ENCODE data around the gene RECK.
"Not testable (repeated sequence)": the region's sequence is repeated elsewhere in the genome, so short reads cannot be mapped to it uniquely, and the experiment has no call there.

Gene RECK

GRCh38 chr9:35993976-35994720 is 42.6 kb upstream of the RECK start:
- no peaks in the 10 kb centered on the region for H3F3A ChIP-seq (ENCODE audit: control insufficient read depth, insufficient read depth)
- no peaks in the 10 kb centered on the region for H3K36me3 ChIP-seq (ENCODE audit: control insufficient read depth, low read length)
- H3K4me3 ChIP-seq (ENCODE audit: low read length), result no peak overlapping the region
- no peak overlapping the region for H3K4me2 ChIP-seq (ENCODE audit: low read length)
- no peak overlapping the region for H3K27ac ChIP-seq (ENCODE audit: low read depth, low read length)
- peaks cover 28% of the 10 kb centered on the region for H3K27me3 ChIP-seq (ENCODE audit: control insufficient read depth, low read length)
- H3K9me3 ChIP-seq (ENCODE audit: control insufficient read depth, insufficient read depth, low read length), result no peaks in the 10 kb centered on the region
- no peaks in the 10 kb centered on the region for H4K20me1 ChIP-seq (ENCODE audit: control insufficient read depth, insufficient read depth, low read depth, low read length)
- no peaks in the 10 kb centered on the region for H3K79me2 ChIP-seq (ENCODE audit: control insufficient read depth, low read length)
- TF ChIP-seq EZH2phosphoT487 (IDR thresholded peaks at IDR 0.05; ENCODE audit: borderline replicate concordance, low read length), result no peak
- TF ChIP-seq, protein P1, sequence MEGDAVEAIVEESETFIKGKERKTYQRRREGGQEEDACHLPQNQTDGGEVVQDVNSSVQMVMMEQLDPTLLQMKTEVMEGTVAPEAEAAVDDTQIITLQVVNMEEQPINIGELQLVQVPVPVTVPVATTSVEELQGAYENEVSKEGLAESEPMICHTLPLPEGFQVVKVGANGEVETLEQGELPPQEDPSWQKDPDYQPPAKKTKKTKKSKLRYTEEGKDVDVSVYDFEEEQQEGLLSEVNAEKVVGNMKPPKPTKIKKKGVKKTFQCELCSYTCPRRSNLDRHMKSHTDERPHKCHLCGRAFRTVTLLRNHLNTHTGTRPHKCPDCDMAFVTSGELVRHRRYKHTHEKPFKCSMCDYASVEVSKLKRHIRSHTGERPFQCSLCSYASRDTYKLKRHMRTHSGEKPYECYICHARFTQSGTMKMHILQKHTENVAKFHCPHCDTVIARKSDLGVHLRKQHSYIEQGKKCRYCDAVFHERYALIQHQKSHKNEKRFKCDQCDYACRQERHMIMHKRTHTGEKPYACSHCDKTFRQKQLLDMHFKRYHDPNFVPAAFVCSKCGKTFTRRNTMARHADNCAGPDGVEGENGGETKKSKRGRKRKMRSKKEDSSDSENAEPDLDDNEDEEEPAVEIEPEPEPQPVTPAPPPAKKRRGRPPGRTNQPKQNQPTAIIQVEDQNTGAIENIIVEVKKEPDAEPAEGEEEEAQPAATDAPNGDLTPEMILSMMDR (IDR thresholded peaks at IDR 0.05; ENCODE audit: low read depth, low read length, poor library complexity, severe bottlenecking), result no peak
- no peaks in the 10 kb centered on the region for H3K9me2 ChIP-seq (replicated peaks; ENCODE audit: control insufficient read depth, low read length)
- no peaks in the 10 kb centered on the region for H3K4me1 ChIP-seq (ENCODE audit: control insufficient read depth, low read length)

GRCh38 chr9:35994959-35995358 is 41.8 kb upstream of the RECK start:
- no peak for TF ChIP-seq EZH2phosphoT487 (IDR thresholded peaks at IDR 0.05; ENCODE audit: borderline replicate concordance, low read length)
- TF ChIP-seq, protein P1 (IDR thresholded peaks at IDR 0.05; ENCODE audit: low read depth, low read length, poor library complexity, severe bottlenecking), result no peak
- Histone ChIP-seq H3K36me3 (ENCODE audit: control insufficient read depth, low read length) (no peaks in the 10 kb centered on the region), H3K4me1 (ENCODE audit: control insufficient read depth, low read length) (no peaks in the 10 kb centered on the region), H3K79me2 (ENCODE audit: control insufficient read depth, low read length) (no peaks in the 10 kb centered on the region), H3K9me2 (replicated peaks; ENCODE audit: control insufficient read depth, low read length) (no peaks in the 10 kb centered on the region), H3K4me3 (ENCODE audit: low read length) (no peak overlapping the region), H3K27me3 (ENCODE audit: control insufficient read depth, low read length) (peaks cover 27% of the 10 kb centered on the region), H3K4me2 (ENCODE audit: low read length) (no peak overlapping the region), H3F3A (ENCODE audit: control insufficient read depth, insufficient read depth) (no peaks in the 10 kb centered on the region), H3K27ac (ENCODE audit: low read depth, low read length) (no peak overlapping the region), H4K20me1 (ENCODE audit: control insufficient read depth, insufficient read depth, low read depth, low read length) (no peaks in the 10 kb centered on the region), H3K9me3 (ENCODE audit: control insufficient read depth, insufficient read depth, low read length) (no peaks in the 10 kb centered on the region)

GRCh38 chr9:35996358-35996970 is 40.2 kb upstream of the RECK start:
- H3K9me3 ChIP-seq (ENCODE audit: control insufficient read depth, insufficient read depth, low read length), result no peaks in the 10 kb centered on the region
- H3K36me3 ChIP-seq (ENCODE audit: control insufficient read depth, low read length), result no peaks in the 10 kb centered on the region
- H3F3A ChIP-seq (ENCODE audit: control insufficient read depth, insufficient read depth), result no peaks in the 10 kb centered on the region
- H3K4me1 ChIP-seq (ENCODE audit: control insufficient read depth, low read length), result no peaks in the 10 kb centered on the region
- H4K20me1 ChIP-seq (ENCODE audit: control insufficient read depth, insufficient read depth, low read depth, low read length), result no peaks in the 10 kb centered on the region
- no peak overlapping the region for H3K4me2 ChIP-seq (ENCODE audit: low read length)
- H3K27me3 ChIP-seq (ENCODE audit: control insufficient read depth, low read length), result peaks cover 23% of the 10 kb centered on the region
- no peaks in the 10 kb centered on the region for H3K9me2 ChIP-seq (replicated peaks; ENCODE audit: control insufficient read depth, low read length)
- H3K27ac ChIP-seq (ENCODE audit: low read depth, low read length), result no peak overlapping the region
- H3K79me2 ChIP-seq (ENCODE audit: control insufficient read depth, low read length), result no peaks in the 10 kb centered on the region
- TF ChIP-seq, protein P1 (IDR thresholded peaks at IDR 0.05; ENCODE audit: low read depth, low read length, poor library complexity, severe bottlenecking), result no peak
- no peak for TF ChIP-seq EZH2phosphoT487 (IDR thresholded peaks at IDR 0.05; ENCODE audit: borderline replicate concordance, low read length)
- no peak overlapping the region for H3K4me3 ChIP-seq (ENCODE audit: low read length)

DNA sequence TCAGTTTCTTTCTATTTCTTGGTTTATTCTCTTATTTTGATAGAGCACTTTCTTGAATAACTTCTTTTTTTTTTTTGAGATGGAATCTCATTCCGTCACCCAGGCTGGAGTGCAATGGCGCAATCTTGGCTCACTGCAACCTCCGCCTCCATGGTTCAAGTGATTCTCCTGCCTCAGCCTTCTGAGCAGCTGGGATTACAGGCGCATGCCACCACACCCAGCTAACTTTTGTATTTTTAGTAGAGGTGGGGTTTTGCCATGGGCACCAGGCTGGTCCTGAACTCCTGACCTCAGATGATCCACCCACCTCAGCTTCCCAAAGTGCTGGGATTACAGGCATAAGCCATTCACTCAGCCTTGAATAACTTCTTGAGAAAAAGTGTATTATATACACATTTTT is 39.7 kb upstream of the RECK start:
- H3F3A ChIP-seq (ENCODE audit: control insufficient read depth, insufficient read depth); H3K4me2 ChIP-seq (ENCODE audit: low read length); H3K9me3 ChIP-seq (ENCODE audit: control insufficient read depth, insufficient read depth, low read length); H3K27ac ChIP-seq (ENCODE audit: low read depth, low read length); H4K20me1 ChIP-seq (ENCODE audit: control insufficient read depth, insufficient read depth, low read depth, low read length); H3K4me3 ChIP-seq (ENCODE audit: low read length); H3K36me3 ChIP-seq (ENCODE audit: control insufficient read depth, low read length); H3K9me2 ChIP-seq (replicated peaks; ENCODE audit: control insufficient read depth, low read length); H3K79me2 ChIP-seq (ENCODE audit: control insufficient read depth, low read length); H3K4me1 ChIP-seq (ENCODE audit: control insufficient read depth, low read length): not testable (repeated sequence)
- peaks cover 21% of the 10 kb centered on the region for H3K27me3 ChIP-seq (ENCODE audit: control insufficient read depth, low read length)

Measured in DOHH2 (cell line).